GM23338 (cell line): ENCODE measurements around the gene CDC73.

Source experiments
- EZH2 ChIP-seq: fragments of 200-600 bp; sonication (generic); IDR thresholded peaks from one replicate; pipeline ENCODE4 v1.8.0; 2017; ENCODE audit warnings: antibody characterized with exemption, mild to moderate bottlenecking, low read depth; ENCODE audit not compliant: unreplicated experiment
- TF ChIP-seq, protein P1 (sequence below), 2 experiments: fragments of 200-600 bp in 1 of 2; sonication (generic) in 1 of 2; conservative IDR thresholded peaks; 2 replicates each; pipeline versions ENCODE4 v1.5.1 to v1.6.1; 2016 to 2017; ENCODE audit warnings: antibody characterized with exemption in 2 of 2, low read depth in 2 of 2, mild to moderate bottlenecking in 2 of 2, moderate library complexity in 1 of 2

DNA sequence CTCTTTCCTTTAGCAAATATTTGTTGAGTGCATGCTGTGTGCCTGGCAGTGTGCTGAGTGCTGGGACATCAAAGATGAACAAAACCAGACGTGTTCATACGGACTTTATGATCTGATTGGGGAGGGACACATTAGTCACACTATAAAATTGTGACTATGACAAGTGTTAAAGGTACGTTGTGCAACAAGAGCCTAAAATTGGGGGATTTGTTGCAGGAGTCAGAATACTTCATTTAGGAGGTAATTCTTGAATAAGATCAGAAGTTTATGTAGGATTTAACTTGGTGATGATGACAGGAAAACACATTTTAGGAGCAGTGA lies 35.0 kb downstream of the CDC73 start:
- TF ChIP-seq, protein P1, sequence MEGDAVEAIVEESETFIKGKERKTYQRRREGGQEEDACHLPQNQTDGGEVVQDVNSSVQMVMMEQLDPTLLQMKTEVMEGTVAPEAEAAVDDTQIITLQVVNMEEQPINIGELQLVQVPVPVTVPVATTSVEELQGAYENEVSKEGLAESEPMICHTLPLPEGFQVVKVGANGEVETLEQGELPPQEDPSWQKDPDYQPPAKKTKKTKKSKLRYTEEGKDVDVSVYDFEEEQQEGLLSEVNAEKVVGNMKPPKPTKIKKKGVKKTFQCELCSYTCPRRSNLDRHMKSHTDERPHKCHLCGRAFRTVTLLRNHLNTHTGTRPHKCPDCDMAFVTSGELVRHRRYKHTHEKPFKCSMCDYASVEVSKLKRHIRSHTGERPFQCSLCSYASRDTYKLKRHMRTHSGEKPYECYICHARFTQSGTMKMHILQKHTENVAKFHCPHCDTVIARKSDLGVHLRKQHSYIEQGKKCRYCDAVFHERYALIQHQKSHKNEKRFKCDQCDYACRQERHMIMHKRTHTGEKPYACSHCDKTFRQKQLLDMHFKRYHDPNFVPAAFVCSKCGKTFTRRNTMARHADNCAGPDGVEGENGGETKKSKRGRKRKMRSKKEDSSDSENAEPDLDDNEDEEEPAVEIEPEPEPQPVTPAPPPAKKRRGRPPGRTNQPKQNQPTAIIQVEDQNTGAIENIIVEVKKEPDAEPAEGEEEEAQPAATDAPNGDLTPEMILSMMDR (conservative IDR thresholded peaks at IDR 0.05; ENCODE audit: low read depth in 2 of 2) = no peak
- TF ChIP-seq EZH2 = no peak
